CD4-positive, alpha-beta T cell (primary cell): Measurements from ENCODE around the gene OAS3. TPM values are rescaled to one million over a fixed set of nuclear protein-coding genes. Genes with fewer than 3 reads are reported as not detected.

Experiments used
- ATAC-seq: fragments of 200-7000 bp; cut with Tn5 transposase; one replicate; pipeline ENCODE4 v1.10.0; 2022; ENCODE audit warnings: mild to moderate bottlenecking; ENCODE audit not compliant: poor library complexity
- CTCF ChIA-PET: fragments of 350-600 bp; sonication (Branson Sonifier 250); formaldehyde crosslinking; loops from one replicate; lab custom pipeline; 2021; ENCODE audit warnings: antibody characterized with exemption, inconsistent platforms; lab: Charles Lee
- POLR2A ChIA-PET: fragments of 350-600 bp; sonication (Branson Sonifier 250); formaldehyde crosslinking; loops from one replicate; lab custom pipeline; 2021; ENCODE audit warnings: antibody characterized with exemption, inconsistent platforms; lab: Charles Lee
- DNase-seq, 14 experiments: peaks; one replicate each; pipeline ENCODE4 v3.0.0-alpha.2; 2013 to 2020; ENCODE audit warnings: mixed read lengths in 2 of 14
- H3K27ac ChIP-seq, 2 donors: one replicate each; pipeline versions ENCODE4 v1.5.1 to v1.7.0; 2013; ENCODE audit warnings: low read length in 2 of 2, low read depth in 1 of 2, mild to moderate bottlenecking in 1 of 2
- H3K27me3 ChIP-seq, 2 experiments: 1 replicate in 1 of 2; 2 replicates in 1 of 2; pipeline versions ENCODE4 v1.6.1 to v1.7.0; 2013; ENCODE audit warnings: low read length in 2 of 2, control low read depth in 1 of 2, mild to moderate bottlenecking in 1 of 2, moderate library complexity in 1 of 2; ENCODE audit not compliant: insufficient read depth in 2 of 2, control insufficient read depth in 1 of 2
- H3K36me3 ChIP-seq: one replicate; pipeline ENCODE4 v1.6.1; 2013; ENCODE audit warnings: low read length, control low read depth; ENCODE audit not compliant: insufficient read depth
- H3K4me1 ChIP-seq: one replicate; pipeline ENCODE4 v1.6.1; 2013; ENCODE audit warnings: low read length, control low read depth; ENCODE audit not compliant: insufficient read depth
- H3K4me3 ChIP-seq: one replicate; pipeline ENCODE4 v1.5.1; 2013; ENCODE audit warnings: mild to moderate bottlenecking, low read length, moderate library complexity
- H3K9me3 ChIP-seq, 2 experiments: 1 replicate in 1 of 2; 2 replicates in 1 of 2; pipeline versions ENCODE4 v1.6.1 to v1.7.0; 2013; ENCODE audit warnings: low read length in 2 of 2, mild to moderate bottlenecking in 2 of 2, control low read depth in 1 of 2, moderate library complexity in 1 of 2; ENCODE audit not compliant: control insufficient read depth in 1 of 2, insufficient read depth in 1 of 2
- H3K27ac Mint-ChIP-seq: one replicate; pipeline ENCODE4 v1.8.0; 2020; ENCODE audit warnings: mixed read lengths
- H3K27me3 Mint-ChIP-seq: one replicate; pipeline ENCODE4 v1.8.0; 2021; ENCODE audit warnings: mixed read lengths
- H3K36me3 Mint-ChIP-seq: one replicate; pipeline ENCODE4 v1.8.0; 2021; ENCODE audit warnings: low read depth, mixed read lengths
- H3K4me1 Mint-ChIP-seq: one replicate; pipeline ENCODE4 v1.8.0; 2021; ENCODE audit warnings: low read depth, mixed read lengths
- H3K4me3 Mint-ChIP-seq: one replicate; pipeline ENCODE4 v1.8.0; 2020; ENCODE audit warnings: mild to moderate bottlenecking, mixed read lengths
- H3K9me3 Mint-ChIP-seq: one replicate; pipeline ENCODE4 v1.8.0; 2020; ENCODE audit warnings: mixed read lengths
- CTCF ChIP-seq: fragments of 200-600 bp; IDR thresholded peaks from one replicate; pipeline ENCODE4 v1.8.0; 2022; ENCODE audit warnings: antibody characterized with exemption, mild to moderate bottlenecking
- intact Hi-C, 2 experiments: fragments of 100-400 bp; cut with DNase I in 1 of 2; cut with micrococcal nuclease in 1 of 2; formaldehyde crosslinking; loops; one replicate each; pipeline versions ENCODE4 v1.15.1 to v1.9.0; 2023 to 2025; cut with DNase I, micrococcal nuclease
- total RNA-seq, 174 experiments: library from RNA in 2 of 174; stranded (reverse) in 2 of 174; gene quantifications; one replicate each; pipeline ENCODE4 v1.2.3 and lab custom pipeline; 2021 to 2026

The OAS3 gene
- total RNA-seq, 2 experiments from 2014 or later = 13.9 to 14.5 TPM

GRCh38 chr12:112900298-112901145 lies 37.8 kb upstream of the OAS3 start:
- peak in 9 of 14 experiments; percentile 9 to 72 (median 42) for DNase-seq
- TF ChIP-seq CTCF = peak; percentile 90
- Mint-ChIP-seq H3K27me3 (peaks cover 6% of the 10 kb centered on the region), H3K36me3 (no peaks in the 10 kb centered on the region), H3K9me3 (no peaks in the 10 kb centered on the region), H3K4me3 (peak overlapping the region; percentile 22), H3K27ac (peak overlapping the region; percentile 71), H3K4me1 (peaks cover 44% of the 10 kb centered on the region)
- Histone ChIP-seq H3K27me3 (peaks cover 0 to 2% of the 10 kb centered on the region in 2 experiments), H3K4me3 (no peak overlapping the region), H3K27ac (no peak overlapping the region), H3K9me3 (no peaks in the 10 kb centered on the region), H3K4me1 (peaks cover 16% of the 10 kb centered on the region), H3K36me3 (no peaks in the 10 kb centered on the region)
- intact Hi-C loops = loop anchor here (1.0 to 5.0 kb wide), 4 partner anchors 37 to 272 kb away; partner anchors contain the start of gene OAS3 (in 1 of the 2)
- POLR2A ChIA-PET = interaction anchor here (0.6 to 1.8 kb wide), 7 partner anchors 8 to 1059 kb away, joined by 3 to 11 read pairs (median 3); partner anchors contain the start of genes MAPKAPK5, OAS2 and OAS3
- CTCF ChIA-PET = interaction anchor here (0.7 to 1.3 kb wide), 7 partner anchors 10 to 259 kb away, joined by 3 to 7 read pairs (median 3); partner anchors contain the start of gene OAS2
- peak; percentile 56 for ATAC-seq

- Histone ChIP-seq H3K27me3 (peaks cover 0 to 2% of the 10 kb centered on the region in 2 experiments), H3K4me1 (peaks cover 16% of the 10 kb centered on the region), H3K9me3 (no peaks in the 10 kb centered on the region), H3K27ac (no peak overlapping the region), H3K4me3 (no peak overlapping the region), H3K36me3 (no peaks in the 10 kb centered on the region)
- no peaks in the 10 kb centered on the region for H3K36me3 Mint-ChIP-seq
- ChIA-PET POLR2A (interaction anchor here (0.6 to 1.8 kb wide), 5 partner anchors 15 to 77 kb away, joined by 3 to 11 read pairs (median 3); partner anchors contain the start of genes OAS2 and OAS3), CTCF (interaction anchor here (1.0 to 1.3 kb wide), 2 partner anchors 9 to 31 kb away, joined by 3 read pairs; no protein-coding TSS in a partner anchor)
- intact Hi-C loops = loop anchor here in 1 of 2 experiments (5.0 kb wide), 3 partner anchors 36 to 271 kb away; partner anchors contain the start of gene OAS3
- peaks cover 6% of the 10 kb centered on the region for H3K27me3 Mint-ChIP-seq
- no peak for TF ChIP-seq CTCF
- H3K4me1 Mint-ChIP-seq = peaks cover 50% of the 10 kb centered on the region
- DNase-seq (no peak), ATAC-seq (no peak)
- H3K4me3 Mint-ChIP-seq = no peak overlapping the region
- H3K9me3 Mint-ChIP-seq = no peaks in the 10 kb centered on the region
- H3K27ac Mint-ChIP-seq = no peak overlapping the region
These were observed 37.0 kb upstream of the OAS3 start for GRCh38 chr12:112901271-112901670.

- intact Hi-C loops = loop anchor here in 1 of 2 experiments (5.0 kb wide), 3 partner anchors 33 to 268 kb away; partner anchors contain the start of gene OAS3
- H3K27me3 ChIP-seq = no peaks in the 10 kb centered on the region
- CTCF ChIA-PET = no interaction called here
- Mint-ChIP-seq H3K27me3 (no peaks in the 10 kb centered on the region), H3K36me3 (peaks cover 10% of the 10 kb centered on the region), H3K27ac (peak overlapping the region; percentile 79), H3K4me3 (peak overlapping the region; percentile 43), H3K4me1 (peaks cover 83% of the 10 kb centered on the region), H3K9me3 (no peaks in the 10 kb centered on the region)
- H3K9me3 ChIP-seq = no peaks in the 10 kb centered on the region
- no peak for DNase-seq
- peak overlapping the region in 1 of 2 donors; percentile 29 for H3K27ac ChIP-seq
- POLR2A ChIA-PET = no interaction called here
- no peak overlapping the region for H3K4me3 ChIP-seq
- no peak for ATAC-seq
- no peaks in the 10 kb centered on the region for H3K36me3 ChIP-seq
- no peak for TF ChIP-seq CTCF
- peaks cover 45% of the 10 kb centered on the region for H3K4me1 ChIP-seq
These were observed 33.7 kb upstream of the OAS3 start for GRCh38 chr12:112904571-112904970.
